ENCODE data around the gene PAGR1.
"Not testable (repeated sequence)": the region's sequence is repeated elsewhere in the genome, so short reads cannot be mapped to it uniquely, and the experiment has no call there.

Gene PAGR1

DNA sequence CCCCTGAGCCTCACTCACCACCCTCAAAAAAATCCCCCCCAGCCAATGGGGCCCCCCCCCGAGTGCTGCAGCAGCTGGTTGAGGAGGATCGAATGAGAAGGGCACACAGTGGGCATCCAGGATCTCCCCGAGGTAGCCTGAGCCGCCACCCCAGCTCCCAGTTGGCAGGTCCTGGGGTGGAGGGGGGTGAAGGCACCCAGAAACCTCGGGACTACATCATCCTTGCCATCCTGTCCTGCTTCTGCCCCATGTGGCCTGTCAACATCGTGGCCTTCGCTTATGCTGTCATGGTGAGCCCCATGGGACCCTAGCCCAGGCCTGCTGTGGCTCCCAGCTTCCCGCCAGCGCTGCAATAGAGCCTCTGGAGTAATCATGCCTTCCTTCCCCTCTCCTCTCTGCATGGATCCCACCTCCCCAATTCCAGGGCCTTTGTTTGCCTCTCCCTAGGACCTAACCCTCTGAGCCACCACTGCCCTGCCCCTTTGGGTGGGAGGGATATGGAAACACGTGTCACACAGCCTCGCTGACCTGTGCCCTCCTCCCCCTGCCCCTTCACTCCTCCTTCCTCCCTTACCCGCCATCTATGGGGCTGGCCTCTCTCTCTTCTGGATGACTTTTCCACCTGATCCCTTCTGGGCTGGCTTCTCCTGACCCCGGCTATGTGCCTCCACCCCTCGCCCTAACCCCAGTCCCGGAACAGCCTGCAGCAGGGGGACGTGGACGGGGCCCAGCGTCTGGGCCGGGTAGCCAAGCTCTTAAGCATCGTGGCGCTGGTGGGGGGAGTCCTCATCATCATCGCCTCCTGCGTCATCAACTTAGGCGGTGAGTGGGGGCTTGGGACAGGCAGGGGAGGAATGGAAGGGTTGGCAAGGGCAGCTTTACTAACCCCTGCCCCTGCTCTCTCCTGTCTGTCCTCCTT, 2.0 kb upstream of the PAGR1 start:
- DNase-seq: no peak

DNA sequence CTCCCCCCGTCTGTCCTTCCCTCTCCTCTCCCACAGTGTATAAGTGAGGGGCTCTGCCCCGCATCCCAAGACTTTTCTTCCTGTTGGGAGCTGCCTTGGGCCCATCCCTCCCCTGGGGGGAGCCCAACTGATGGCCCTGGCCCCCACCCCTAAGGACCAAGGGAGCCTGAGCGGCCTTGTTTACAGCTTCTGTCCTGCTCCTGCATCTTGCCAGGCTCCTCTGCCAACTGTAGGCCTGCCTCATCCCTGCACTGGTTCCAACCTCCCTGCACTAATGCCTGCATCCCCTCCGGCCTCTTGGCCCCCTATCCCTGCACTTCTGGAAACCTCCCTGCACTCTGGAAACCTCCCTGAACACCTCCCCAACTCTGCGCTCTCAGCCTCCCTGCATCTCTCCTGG, 1.4 kb upstream of the PAGR1 start:
- no peak for DNase-seq

DNA sequence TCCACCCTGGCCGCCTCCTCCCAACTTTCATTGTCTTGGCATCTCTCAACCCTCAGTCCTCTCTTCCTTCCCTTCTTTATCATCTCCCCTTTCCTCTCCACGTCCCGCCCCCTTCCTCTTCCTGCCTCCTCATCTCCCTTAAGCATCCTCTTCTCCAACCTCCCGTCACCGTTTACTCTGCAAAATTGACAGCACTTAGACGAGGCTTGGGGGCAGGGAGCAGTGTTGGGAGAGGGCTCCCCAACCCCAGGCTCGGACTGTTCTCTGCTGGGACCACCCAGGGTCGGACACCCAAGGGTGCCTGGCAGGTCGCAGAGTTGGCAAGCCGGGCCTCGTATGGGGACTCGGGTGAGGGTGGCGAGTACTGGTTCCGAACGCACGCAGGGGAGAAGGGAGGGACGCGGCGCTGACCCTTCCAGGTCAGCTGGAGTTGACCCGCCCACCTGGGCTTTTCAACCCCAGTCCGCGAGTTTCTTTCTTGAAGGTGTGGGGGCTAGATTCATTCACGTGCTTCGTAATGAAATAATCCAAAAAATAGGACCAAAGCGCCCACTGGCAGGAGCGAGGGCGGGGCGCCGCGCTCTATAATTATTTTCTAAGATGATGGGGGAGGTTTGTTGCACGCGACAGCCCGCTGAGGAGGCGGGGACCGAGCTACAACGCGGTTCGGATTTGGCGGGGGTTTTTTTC, 775 bp upstream of the PAGR1 start:
- DNase-seq: no peak

DNA sequence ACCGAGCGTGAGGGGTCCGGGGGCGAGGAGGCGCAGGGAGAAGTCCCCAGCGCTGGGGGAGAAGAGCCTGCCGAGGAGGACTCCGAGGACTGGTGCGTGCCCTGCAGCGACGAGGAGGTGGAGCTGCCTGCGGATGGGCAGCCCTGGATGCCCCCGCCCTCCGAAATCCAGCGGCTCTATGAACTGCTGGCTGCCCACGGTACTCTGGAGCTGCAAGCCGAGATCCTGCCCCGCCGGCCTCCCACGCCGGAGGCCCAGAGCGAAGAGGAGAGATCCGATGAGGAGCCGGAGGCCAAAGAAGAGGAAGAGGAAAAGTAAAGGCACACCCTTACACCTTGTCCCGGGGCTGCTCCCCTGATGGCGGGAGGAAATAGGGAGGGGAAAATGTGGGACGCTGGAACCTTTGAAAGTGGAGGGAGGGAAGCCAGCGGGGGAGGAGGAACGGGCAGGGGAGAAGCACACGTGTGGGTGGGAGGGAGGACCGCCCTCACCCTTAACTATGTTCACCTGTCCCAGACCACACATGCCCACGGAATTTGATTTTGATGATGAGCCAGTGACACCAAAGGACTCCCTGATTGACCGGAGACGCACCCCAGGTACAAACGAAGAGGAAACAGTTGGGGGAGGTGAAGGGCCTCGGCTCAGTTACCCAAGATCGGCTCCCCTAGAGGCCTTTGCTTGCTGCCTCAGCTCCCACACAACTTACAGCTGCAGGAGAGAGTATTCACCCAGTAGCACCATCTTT, 916 bp downstream of the PAGR1 start:
- no peak for DNase-seq

DNA sequence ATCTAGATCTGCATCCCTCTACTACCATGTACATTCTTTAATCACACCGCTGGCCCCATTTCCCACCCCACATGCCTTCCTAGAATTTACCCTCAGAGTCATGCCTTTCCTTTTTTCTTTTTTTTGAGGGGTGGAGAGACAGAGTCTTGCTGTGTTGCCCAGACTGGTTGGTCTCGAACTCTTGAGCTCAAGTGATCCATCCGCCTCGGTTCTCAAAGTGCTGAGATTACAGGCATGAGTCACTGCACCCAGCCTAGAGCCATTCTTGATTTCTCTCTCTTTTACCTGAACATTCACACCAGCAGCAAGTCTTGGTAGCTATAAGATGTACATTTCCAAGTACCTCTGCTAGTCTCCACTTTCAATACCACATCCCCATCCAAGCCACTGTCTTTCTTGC, 2.1 kb downstream of the PAGR1 start:
- DNase-seq: no peak

DNA sequence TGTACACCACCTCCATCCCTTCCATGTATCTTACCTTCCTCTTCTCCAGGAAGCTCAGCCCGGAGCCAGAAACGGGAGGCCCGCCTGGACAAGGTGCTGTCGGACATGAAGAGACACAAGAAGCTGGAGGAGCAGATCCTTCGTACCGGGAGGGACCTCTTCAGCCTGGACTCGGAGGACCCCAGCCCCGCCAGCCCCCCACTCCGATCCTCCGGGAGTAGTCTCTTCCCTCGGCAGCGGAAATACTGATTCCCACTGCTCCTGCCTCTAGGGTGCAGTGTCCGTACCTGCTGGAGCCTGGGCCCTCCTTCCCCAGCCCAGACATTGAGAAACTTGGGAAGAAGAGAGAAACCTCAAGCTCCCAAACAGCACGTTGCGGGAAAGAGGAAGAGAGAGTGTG, 3.6 kb downstream of the PAGR1 start:
- no peak for DNase-seq

DNA sequence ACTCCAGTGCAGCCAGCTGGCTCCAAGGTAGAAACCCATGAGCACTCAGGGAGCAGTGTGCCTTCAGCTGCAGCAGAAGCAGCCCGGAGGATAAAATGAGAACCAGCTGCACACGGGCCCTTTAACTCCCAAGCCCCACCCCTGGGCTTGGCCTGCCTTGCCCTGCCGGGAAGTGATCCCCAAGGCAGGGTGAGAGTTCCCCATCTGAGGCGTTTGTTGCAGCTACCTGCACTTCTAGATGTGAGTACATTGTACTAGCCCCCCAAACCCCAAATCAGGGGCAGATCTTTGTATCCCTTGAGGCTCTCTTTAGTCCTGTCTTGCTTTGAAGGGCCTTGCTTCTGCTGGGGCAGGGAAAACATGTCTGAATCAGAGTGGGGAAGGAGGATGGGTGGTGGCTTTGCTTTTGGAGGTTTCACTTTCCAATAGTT, 4.3 kb downstream of the PAGR1 start, which contains the start of gene MVP:
MVP (plus strand) TSS at position 192 of the 431 bp plus-strand sequence. CDS start 10,088 bp downstream, outside the sequence.
- peak; percentile 32 for DNase-seq

DNA sequence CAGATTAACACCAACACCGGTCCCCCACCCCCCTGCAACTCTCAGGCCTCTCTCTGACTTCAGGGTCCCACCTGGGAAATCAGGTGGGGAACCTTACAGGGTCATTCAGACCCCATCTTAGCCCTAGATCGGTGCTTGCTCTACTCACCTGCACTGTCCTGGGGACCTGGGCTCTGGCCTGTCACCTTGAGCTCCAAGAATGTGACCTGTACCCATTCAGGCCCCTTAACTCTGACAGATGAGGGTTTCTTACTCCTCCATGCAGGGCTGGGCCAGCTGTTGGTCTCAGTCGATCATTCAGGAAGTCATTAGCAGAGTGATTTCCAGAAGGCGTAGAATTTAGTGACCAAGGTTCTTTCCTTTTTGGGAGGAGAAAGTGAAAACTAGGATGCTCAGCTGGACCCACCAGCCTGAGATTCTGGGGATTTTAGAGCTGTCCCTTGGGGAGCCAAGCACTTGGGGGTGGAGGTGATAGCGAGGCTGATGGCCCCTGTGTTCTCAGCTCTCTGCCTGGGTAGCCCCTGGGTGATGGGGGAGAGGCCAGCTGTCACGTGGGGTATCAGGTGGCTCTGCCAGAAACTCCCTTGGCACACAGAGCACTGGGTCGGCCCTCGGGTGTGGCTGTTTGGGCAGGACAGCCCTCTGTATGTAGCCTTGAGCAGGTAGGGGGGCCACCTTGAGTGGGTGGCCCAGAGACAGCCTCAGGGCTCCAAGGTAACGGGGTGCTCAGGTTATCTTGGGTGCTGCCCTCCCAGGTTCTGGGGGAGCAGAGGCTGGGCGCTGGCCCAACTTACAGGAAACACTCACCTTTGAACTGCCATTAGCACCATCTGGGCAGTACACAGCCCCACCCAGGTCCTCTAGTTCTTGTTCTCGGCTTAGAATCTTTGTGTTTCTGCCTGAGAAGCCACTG, 5.0 kb downstream of the PAGR1 start:
- no peak for DNase-seq

DNA sequence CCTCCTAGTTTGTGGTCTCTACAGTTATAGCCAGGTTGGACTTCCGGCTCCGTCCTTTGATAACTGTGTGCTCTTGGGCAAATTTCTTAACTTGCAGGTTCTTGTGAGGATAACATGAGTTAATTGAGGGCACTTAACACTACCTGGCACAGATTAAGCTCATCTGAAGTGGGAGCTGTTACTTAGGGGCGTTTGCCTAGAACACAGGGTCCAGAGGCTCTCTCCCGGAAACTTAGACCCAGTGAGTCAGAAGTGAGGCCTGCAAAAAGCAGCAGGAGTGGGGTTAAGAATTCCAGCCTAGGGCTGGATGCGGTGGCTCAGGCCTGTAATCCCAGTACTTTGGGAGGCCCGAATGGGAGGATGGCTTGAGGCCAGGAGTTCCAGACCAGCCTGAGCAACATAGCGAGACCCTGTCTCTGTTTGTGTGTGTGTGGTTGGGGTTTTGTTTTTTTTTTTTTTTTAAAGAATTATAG, 5.7 kb downstream of the PAGR1 start:
- DNase-seq: no peak

DNA sequence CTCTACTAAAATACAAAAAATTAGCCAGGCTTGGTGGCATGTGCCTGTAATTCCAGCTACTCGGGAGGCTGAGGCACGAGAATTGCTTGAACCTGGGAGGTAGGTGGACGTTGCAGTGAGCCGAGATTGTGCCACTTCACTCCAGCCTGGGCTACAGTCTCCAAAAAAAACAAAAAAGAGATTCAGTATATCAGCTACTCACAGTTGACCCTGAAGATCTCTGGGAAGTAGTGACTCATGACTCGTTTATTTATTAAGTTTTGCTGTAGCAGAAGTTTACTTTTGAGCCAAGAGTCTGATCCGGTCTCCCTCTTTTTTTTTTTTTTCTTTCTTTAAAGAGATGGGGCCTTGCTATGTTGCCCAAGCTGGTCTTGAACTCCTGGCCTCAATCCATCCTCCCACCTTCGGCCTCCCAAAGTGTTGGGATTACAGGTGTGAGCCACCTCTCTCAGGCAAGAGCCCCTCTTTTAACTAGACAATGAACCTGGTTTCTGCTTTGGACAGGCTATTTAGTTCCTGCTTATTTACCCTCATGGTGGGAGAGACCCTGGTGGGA, 8.7 kb downstream of the PAGR1 start:
- DNase-seq: no peak

DNA sequence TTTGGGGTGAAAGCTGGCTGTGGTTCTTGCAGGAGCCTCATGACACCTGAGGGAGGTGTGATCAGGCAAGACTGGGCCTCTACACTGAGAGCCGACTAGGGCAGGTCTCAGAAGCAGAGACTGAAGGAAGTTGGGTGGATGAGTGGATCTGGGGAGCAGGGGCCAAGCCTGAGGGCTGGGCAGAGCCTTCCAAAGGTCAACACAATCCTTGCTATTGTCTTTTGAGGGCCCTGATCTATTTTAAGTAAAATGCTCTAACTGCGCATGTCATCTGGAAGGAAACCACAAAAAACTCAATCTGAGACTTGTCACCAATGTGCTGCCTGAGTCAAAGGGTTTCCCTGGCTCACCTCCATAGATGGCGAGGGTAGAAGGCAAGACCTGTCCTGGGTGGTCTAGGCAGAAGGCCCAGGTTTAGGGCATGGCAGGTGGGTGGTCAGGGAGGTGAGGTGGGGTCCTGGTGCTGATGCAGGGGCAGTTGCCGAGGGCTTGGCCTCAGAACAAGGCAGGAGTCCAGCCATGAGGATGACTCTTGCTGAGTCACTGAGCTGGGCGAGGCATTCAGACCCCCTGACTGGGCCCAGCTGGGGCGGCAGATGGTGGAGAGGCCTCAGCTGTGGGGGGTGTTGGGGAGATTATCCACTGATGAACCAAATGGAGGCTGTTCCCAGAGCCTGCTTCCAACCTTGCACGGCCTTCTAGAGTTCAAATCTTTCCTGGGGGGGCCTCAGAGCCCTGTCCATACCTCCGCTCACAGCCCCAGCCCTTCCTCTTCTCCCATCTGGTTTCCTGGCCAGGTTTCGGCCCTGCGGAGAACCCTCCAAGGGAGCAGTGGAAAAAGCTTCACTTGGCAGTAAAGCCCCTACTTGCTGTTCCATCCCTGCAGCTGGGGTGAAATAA, 9.4 kb downstream of the PAGR1 start:
- DNase-seq: no peak

DNA sequence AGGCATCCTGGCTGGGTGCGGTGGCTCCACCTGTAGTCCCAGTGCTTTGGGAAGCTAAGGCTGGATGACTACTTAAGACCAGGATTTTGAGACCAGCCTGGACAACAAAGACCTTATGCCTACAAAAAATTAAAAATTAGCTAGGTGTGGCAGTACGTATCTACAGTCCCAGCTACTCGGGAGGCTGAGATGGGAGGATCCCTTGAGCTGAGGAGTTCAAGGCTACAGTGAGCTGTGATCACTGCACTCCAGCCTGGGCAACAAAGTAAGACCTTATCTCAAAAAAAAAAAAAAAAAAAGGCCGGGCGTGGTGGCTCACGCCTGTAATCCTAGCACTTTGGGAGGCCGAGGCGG, 10.4 kb downstream of the PAGR1 start:
- no peak for DNase-seq

DNA sequence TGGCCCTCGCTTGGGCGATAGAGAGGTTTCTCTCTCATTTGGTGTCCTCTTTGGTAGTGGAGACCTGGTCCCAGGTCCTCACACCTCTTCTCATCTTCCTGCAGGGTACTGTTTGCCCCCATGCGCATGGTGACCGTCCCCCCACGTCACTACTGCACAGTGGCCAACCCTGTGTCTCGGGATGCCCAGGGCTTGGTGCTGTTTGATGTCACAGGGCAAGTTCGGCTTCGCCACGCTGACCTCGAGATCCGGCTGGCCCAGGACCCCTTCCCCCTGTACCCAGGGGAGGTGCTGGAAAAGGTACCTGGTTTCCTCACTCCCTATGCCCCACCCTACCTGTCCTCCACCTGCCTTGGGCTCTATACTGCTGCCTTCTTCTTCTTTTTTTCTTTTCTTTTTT, 14.8 kb downstream of the PAGR1 start:
- no peak for DNase-seq

DNA sequence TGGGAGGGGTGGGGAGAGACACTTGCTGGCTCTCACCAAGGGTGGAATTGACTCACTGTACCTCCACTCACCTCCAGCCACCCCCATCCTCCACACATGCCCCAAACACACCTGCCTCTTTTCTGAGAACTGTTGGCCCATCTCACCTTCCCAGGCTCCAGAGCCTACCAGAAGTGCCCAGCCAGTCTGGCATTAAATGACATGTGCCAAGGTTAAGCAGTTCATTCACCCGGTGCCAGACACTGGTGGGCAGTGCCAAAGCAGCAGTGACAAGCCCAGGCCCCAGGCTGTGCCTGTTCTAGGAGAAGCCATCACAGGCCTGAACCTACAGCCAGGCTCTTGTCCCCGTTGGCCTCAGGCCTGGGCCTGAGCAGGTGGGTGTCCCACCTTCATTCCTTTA, 15.5 kb downstream of the PAGR1 start:
- DNase-seq: no peak

DNA sequence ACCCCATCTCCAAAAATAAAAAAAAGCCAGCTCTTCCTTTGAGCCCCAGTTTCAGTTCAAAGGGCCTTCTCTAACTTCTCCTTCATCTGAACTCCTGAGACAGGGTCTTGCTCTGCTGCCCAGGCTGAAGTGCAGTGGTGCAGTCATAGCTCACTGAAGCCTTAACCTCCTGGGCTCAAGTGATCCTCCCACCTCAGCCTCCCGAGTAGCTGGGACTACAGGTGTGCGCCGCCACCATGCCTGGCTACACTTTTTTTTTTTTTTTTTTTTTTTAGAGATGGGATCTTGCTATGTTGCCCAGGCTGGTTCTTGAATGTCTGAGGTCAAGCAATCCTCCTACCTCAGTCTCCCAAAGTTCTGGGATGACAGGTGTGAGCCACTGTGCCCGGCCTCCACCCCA, 17.3 kb downstream of the PAGR1 start:
- not testable (repeated sequence) for DNase-seq

DNA sequence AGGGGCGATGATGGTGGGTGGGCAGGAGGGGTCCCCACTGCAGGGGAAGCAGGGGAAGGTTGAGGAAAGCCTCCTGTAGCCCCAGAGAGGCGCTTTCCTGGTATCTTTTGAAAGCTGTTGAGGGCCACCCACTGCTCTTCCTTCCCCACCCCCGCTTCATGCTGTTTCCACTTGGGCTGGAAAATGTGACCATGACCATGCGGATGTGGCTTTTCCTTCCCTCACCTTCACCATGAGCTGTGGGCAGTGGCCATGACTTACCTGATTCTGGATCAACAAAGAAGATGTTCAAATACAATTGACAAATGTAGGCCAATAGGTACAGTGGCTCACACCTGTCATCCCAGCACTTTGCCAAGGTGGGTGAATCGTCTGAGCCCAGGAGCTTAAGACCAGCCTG, 18.1 kb downstream of the PAGR1 start:
- DNase-seq: no peak

DNA sequence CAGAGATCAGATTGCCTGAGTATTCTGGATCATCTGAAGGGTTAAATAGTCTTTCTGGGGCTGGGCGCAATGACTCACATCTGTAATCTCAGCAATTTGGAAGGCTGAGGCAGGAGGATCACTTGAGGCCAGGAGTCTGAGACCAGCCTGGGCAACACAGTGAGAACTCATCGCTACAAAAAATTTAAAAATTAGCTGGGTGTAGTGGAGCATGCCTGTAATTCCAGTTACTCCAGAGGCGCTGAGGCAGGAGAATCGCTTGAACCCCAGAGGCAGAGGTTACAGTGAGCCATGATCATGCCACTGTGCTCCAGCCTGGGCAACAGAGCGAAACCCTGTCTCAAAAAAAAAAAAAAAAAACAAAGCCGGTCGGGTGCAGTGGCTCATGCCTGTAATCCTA, 20.0 kb downstream of the PAGR1 start:
- no peak for DNase-seq

DNA sequence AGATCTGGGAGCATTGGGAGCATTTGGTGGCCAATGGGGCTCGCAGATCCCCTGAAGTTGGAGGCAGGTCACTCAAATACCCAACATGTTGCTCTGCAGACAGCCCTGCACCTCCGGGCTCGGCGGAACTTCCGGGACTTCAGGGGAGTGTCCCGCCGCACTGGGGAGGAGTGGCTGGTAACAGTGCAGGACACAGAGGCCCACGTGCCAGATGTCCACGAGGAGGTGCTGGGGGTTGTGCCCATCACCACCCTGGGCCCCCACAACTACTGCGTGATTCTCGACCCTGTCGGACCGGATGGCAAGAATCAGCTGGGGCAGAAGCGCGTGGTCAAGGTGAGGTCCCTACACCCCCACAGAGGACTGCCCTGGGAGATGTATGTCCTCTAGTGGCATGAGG, 20.7 kb downstream of the PAGR1 start:
- DNase-seq: no peak

DNA sequence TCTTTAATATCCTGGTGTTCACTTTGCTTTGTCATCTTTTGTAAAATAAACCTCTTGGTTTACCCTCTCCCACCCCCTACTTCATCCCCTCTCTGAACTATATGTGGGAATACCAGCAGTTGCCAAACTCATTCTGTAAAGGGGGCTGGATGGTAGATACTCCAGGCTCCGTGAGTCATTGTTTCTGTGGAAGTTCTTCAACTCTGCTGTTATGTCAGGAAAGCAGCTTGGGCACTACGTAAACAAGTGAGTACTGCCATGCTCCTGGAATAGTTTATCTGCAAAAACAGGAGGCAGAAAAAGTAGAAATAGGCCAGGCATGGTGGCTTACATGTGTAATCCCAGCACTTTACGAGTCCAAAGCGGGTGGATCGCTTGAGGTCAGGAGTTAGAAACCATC, 21.9 kb downstream of the PAGR1 start:
- DNase-seq: no peak

DNA sequence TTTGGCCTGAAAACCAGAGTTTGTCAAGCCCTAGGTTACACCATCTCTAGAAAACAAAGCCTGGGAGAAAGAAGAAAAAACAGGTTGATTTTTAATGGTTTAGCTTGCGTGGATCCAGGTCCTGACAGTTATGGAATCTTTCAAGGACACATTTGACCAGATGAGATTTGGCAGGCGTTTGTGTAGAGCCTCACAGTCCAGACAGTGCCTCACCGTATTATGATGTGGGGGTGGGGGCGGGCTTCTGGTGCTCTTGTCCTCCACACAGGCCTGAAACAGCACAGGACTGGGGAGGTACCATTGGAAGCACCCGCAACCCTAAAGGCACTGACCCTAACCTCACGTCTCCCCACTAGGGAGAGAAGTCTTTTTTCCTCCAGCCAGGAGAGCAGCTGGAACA, 23.9 kb downstream of the PAGR1 start:
- no peak for DNase-seq

DNA sequence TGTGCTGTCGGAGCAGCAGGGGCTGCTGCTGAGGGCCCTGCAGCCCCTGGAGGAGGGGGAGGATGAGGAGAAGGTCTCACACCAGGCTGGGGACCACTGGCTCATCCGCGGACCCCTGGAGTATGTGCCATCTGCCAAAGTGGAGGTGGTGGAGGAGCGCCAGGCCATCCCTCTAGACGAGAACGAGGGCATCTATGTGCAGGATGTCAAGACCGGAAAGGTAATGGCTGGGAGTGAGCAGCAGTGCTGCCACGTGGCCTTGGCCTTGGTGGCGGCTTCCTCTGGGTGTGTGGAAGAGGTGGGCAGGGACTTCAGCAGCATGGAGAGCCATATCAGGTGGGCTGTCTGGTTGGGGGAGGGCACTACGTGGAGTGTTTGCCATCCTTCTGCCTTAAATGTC, 24.3 kb downstream of the PAGR1 start:
- DNase-seq: no peak

Data from GDM1 (cell line).